Gastrocnemius medialis (tissue), 4 donors: Measurements from ENCODE around the gene ALX4. TPM values are rescaled to one million over a fixed set of nuclear protein-coding genes. Genes with fewer than 3 reads are reported as not detected.

Source experiments
- ATAC-seq, 2 donors: fragments of 150-250 bp; one replicate each; pipeline ENCODE4 v1.9.1; 2016
- DNase-seq, 2 donors: peaks; one replicate each; pipeline ENCODE4 v3.0.0-alpha.2; 2019
- H3K27ac ChIP-seq, 4 donors: fragments of 200-600 bp; sonication (generic); 1 replicate in 1 of 4; 2 replicates in 3 of 4; pipeline ENCODE4 v1.5.1; 2016 to 2018; ENCODE audit warnings: mild to moderate bottlenecking in 2 of 4, moderate library complexity in 1 of 4
- H3K27me3 ChIP-seq, 3 donors: fragments of 200-600 bp; sonication (generic) in 2 of 3; 1 replicate in 1 of 3; 2 replicates in 2 of 3; pipeline versions ENCODE4 v1.5.1 to v1.6.0; 2016 to 2019; ENCODE audit warnings: mild to moderate bottlenecking in 1 of 3, moderate library complexity in 1 of 3
- H3K36me3 ChIP-seq, 2 donors: fragments of 200-600 bp; sonication (generic) in 1 of 2; one replicate each; pipeline ENCODE4 v1.5.1; 2017 to 2018
- H3K4me1 ChIP-seq, 2 donors: fragments of 200-600 bp; sonication (generic) in 1 of 2; one replicate each; pipeline ENCODE4 v1.5.1; 2016 to 2017; ENCODE audit warnings: mild to moderate bottlenecking in 2 of 2
- H3K4me3 ChIP-seq, 4 donors: fragments of 200-600 bp; sonication (generic) in 3 of 4; 1 replicate in 1 of 4; 2 replicates in 3 of 4; pipeline ENCODE4 v1.5.1; 2016 to 2019; ENCODE audit warnings: mild to moderate bottlenecking in 2 of 4
- H3K9me3 ChIP-seq, 3 donors: fragments of 200-600 bp; sonication (generic) in 2 of 3; 1 replicate in 1 of 3; 2 replicates in 2 of 3; pipeline ENCODE4 v1.5.1; 2016 to 2019
- CTCF ChIP-seq, 5 experiments: fragments of 450-650 bp in 3 of 5; fragments of 200-600 bp in 2 of 5; sonication (generic) in 2 of 5; IDR thresholded peaks in 4 of 5; conservative IDR thresholded peaks in 1 of 5; 1 replicate in 4 of 5; 2 replicates in 1 of 5; pipeline ENCODE4 v1.5.1; 2016 to 2019; ENCODE audit warnings: antibody characterized with exemption in 5 of 5, mild to moderate bottlenecking in 3 of 5, moderate library complexity in 3 of 5
- POLR2A ChIP-seq, 2 donors: fragments of 450-650 bp; IDR thresholded peaks; one replicate each; pipeline ENCODE4 v1.6.1; 2017; ENCODE audit warnings: antibody characterized with exemption in 2 of 2, mild to moderate bottlenecking in 2 of 2, moderate library complexity in 2 of 2
- in situ Hi-C, 4 donors: fragments of 200-750 bp; cut with MboI; loops; one replicate each; pipeline versions ENCODE4 v1.15.0 to v1.8.0; 2017; ENCODE audit warnings: low sequenced_read_pairs in 4 of 4
- intact Hi-C: fragments of 100-400 bp; cut with DNase I; formaldehyde crosslinking; loops from one replicate; pipeline ENCODE4 v1.15.1; 2023; ENCODE audit warnings: low total_unique reads
- total RNA-seq, 4 donors: library from RNA; depleted of rRNA; stranded (reverse); fragments of >200 nt; gene quantifications; one replicate each; pipeline versions ENCODE4 v1.1.0 to v1.2.3, GENCODE V29; 2016

ALX4 gene
- total RNA-seq, 4 donors from 2014 or later = 0.07 to 0.12 TPM; not detected in 2

- Histone ChIP-seq H3K27me3 (no peaks in the 10 kb centered on the region), H3K27ac (peak overlapping the region in 2 of 4 donors; percentile 23 to 53), H3K4me3 (no peak overlapping the region), H3K36me3 (no peaks in the 10 kb centered on the region), H3K4me1 (peaks cover 13 to 36% of the 10 kb centered on the region in 2 donors), H3K9me3 (no peaks in the 10 kb centered on the region)
- no peak for ATAC-seq
- TF ChIP-seq POLR2A (IDR thresholded peaks at IDR 0.05) = no peak
- in situ Hi-C loops (no loop called here), intact Hi-C loops (no loop called here)
- no peak for DNase-seq
Observed at GRCh38 chr11:44228379-44228778, 81.6 kb downstream of the ALX4 start.

GRCh38 chr11:44226945-44227344 lies 83.0 kb downstream of the ALX4 start:
- peak in 1 of 2 donors; percentile 25 for ATAC-seq
- Histone ChIP-seq H3K9me3 (no peaks in the 10 kb centered on the region), H3K4me1 (peaks cover 13 to 36% of the 10 kb centered on the region in 2 donors), H3K36me3 (no peaks in the 10 kb centered on the region), H3K4me3 (no peak overlapping the region), H3K27me3 (no peaks in the 10 kb centered on the region), H3K27ac (no peak overlapping the region)
- in situ Hi-C loops (no loop called here), intact Hi-C loops (no loop called here)
- DNase-seq = no peak
- TF ChIP-seq POLR2A (IDR thresholded peaks at IDR 0.05) = no peak
- no peak for TF ChIP-seq CTCF (IDR thresholded peaks at IDR 0.05 in 4 of 5, conservative IDR thresholded peaks at IDR 0.05 in 1 of 5)

- H3K27me3 ChIP-seq = no peaks in the 10 kb centered on the region
- intact Hi-C loops = no loop called here
- ATAC-seq (no peak), DNase-seq (no peak)
- no peak overlapping the region for H3K4me3 ChIP-seq
- TF ChIP-seq CTCF (IDR thresholded peaks at IDR 0.05 in 4 of 5, conservative IDR thresholded peaks at IDR 0.05 in 1 of 5) (no peak), POLR2A (IDR thresholded peaks at IDR 0.05) (no peak)
- no peaks in the 10 kb centered on the region for H3K36me3 ChIP-seq
- no peak overlapping the region for H3K27ac ChIP-seq
- in situ Hi-C loops = no loop called here
- H3K9me3 ChIP-seq = no peaks in the 10 kb centered on the region
- peaks cover 13 to 36% of the 10 kb centered on the region in 2 donors for H3K4me1 ChIP-seq
Observed at GRCh38 chr11:44226490-44226889, 83.4 kb downstream of the ALX4 start.

GRCh38 chr11:44224867-44225501 lies 85.0 kb downstream of the ALX4 start:
- TF ChIP-seq CTCF (IDR thresholded peaks at IDR 0.05 in 4 of 5, conservative IDR thresholded peaks at IDR 0.05 in 1 of 5) (no peak), POLR2A (IDR thresholded peaks at IDR 0.05) (no peak)
- no peaks in the 10 kb centered on the region for H3K27me3 ChIP-seq
- no peak overlapping the region for H3K27ac ChIP-seq
- no peak overlapping the region for H3K4me3 ChIP-seq
- no peaks in the 10 kb centered on the region for H3K9me3 ChIP-seq
- no peak for ATAC-seq
- DNase-seq = no peak
- H3K36me3 ChIP-seq = no peaks in the 10 kb centered on the region
- peaks cover 13 to 39% of the 10 kb centered on the region in 2 donors for H3K4me1 ChIP-seq
- in situ Hi-C loops (no loop called here), intact Hi-C loops (no loop called here)

GRCh38 chr11:44223238-44223637 lies 86.7 kb downstream of the ALX4 start:
- no peak for TF ChIP-seq CTCF (IDR thresholded peaks at IDR 0.05 in 4 of 5, conservative IDR thresholded peaks at IDR 0.05 in 1 of 5)
- TF ChIP-seq POLR2A (IDR thresholded peaks at IDR 0.05) = no peak
- Histone ChIP-seq H3K9me3 (no peaks in the 10 kb centered on the region), H3K4me1 (peaks cover 6 to 25% of the 10 kb centered on the region in 2 donors), H3K27me3 (no peaks in the 10 kb centered on the region), H3K27ac (no peak overlapping the region), H3K4me3 (no peak overlapping the region), H3K36me3 (no peaks in the 10 kb centered on the region)
- intact Hi-C loops (no loop called here), in situ Hi-C loops (no loop called here)
- ATAC-seq (no peak), DNase-seq (no peak)
